Measurements from ENCODE around the gene CD37.

Gene CD37

GRCh38 chr19:49383599-49383998, 48.4 kb downstream of the CD37 start:
- no peak for DNase-seq

GRCh38 chr19:49387936-49388372, 52.7 kb downstream of the CD37 start, which contains the start of gene KASH5:
KASH5 (plus strand) TSS chr19:49388249; CDS start chr19:49390884, 2,635 bp downstream.
- DNase-seq, result peak; percentile 86 to 89

GRCh38 chr19:49389406-49389805, 54.2 kb downstream of the CD37 start:
- DNase-seq, result no peak

Data from NCI-H1930 (cell line).